Gastroesophageal sphincter (tissue), 4 donors: ENCODE data around the gene CYTH1. TPM values are rescaled to one million over a fixed set of nuclear protein-coding genes. Genes with fewer than 3 reads are reported as not detected.
"Not testable (repeated sequence)": the region's sequence is repeated elsewhere in the genome, so short reads cannot be mapped to it uniquely, and the experiment has no call there.

Experiments
- ATAC-seq: fragments of 150-250 bp; one replicate; pipeline ENCODE4 v1.9.1; 2016; ENCODE audit warnings: mild to moderate bottlenecking, moderate library complexity
- H3K27ac ChIP-seq, 4 donors: fragments of 200-600 bp; sonication (generic) in 3 of 4; 1 replicate in 3 of 4; 2 replicates in 1 of 4; pipeline ENCODE4 v1.5.1; 2016 to 2019
- H3K27me3 ChIP-seq: fragments of 200-600 bp; sonication (generic); one replicate; pipeline ENCODE4 v1.5.1; 2019
- H3K36me3 ChIP-seq, 2 donors: fragments of 200-600 bp; sonication (generic); one replicate each; pipeline ENCODE4 v1.5.1; 2019; ENCODE audit warnings: control low read depth in 1 of 2
- H3K4me1 ChIP-seq, 3 donors: fragments of 200-600 bp; sonication (generic); 1 replicate in 2 of 3; 2 replicates in 1 of 3; pipeline ENCODE4 v1.5.1; 2016 to 2019; ENCODE audit warnings: control low read depth in 2 of 3
- H3K4me3 ChIP-seq, 2 donors: fragments of 200-600 bp; sonication (generic); one replicate each; pipeline ENCODE4 v1.5.1; 2019; ENCODE audit warnings: mild to moderate bottlenecking in 1 of 2, moderate library complexity in 1 of 2
- H3K9me3 ChIP-seq, 3 donors: fragments of 200-600 bp; sonication (generic); one replicate each; pipeline ENCODE4 v1.5.1; 2017 to 2019; ENCODE audit warnings: control low read depth in 2 of 3
- EP300 ChIP-seq: sonication (generic); formaldehyde crosslinking; IDR thresholded peaks from one replicate; pipeline ENCODE4 v1.6.1; 2017; ENCODE audit warnings: antibody characterized with exemption, mild to moderate bottlenecking
- POLR2A ChIP-seq, 2 donors: fragments of 450-650 bp; IDR thresholded peaks; one replicate each; pipeline ENCODE4 v1.6.1; 2017; ENCODE audit warnings: antibody characterized with exemption in 2 of 2, mild to moderate bottlenecking in 2 of 2, moderate library complexity in 1 of 2
- POLR2AphosphoS5 ChIP-seq: sonication (generic); formaldehyde crosslinking; IDR thresholded peaks from one replicate; pipeline ENCODE4 v1.6.1; 2017; ENCODE audit warnings: antibody characterized with exemption
- WGBS, 2 donors: methylation state at CpG; one replicate each; pipeline ENCODE4 v1.1.5; 2018; ENCODE audit warnings: low coverage in 1 of 2; 5-methylcytosine and 5-hydroxymethylcytosine counted together
- total RNA-seq, 4 donors: library from RNA; depleted of rRNA; stranded (reverse); fragments of >200 nt; gene quantifications; one replicate each; pipeline ENCODE4 v1.1.0, GENCODE V29; 2016
- TF ChIP-seq, protein P1 (sequence below), 4 experiments: fragments of 200-600 bp in 2 of 4; fragments of 450-650 bp in 2 of 4; sonication (generic) in 1 of 4; IDR thresholded peaks; one replicate each; pipeline ENCODE4 v1.5.1; 2017 to 2019; ENCODE audit warnings: antibody characterized with exemption in 4 of 4, mild to moderate bottlenecking in 2 of 4, moderate library complexity in 2 of 4

The CYTH1 gene
- total RNA-seq, 4 donors from 2014 or later: 26.9 to 38.0 (median 31.0) TPM

DNA sequence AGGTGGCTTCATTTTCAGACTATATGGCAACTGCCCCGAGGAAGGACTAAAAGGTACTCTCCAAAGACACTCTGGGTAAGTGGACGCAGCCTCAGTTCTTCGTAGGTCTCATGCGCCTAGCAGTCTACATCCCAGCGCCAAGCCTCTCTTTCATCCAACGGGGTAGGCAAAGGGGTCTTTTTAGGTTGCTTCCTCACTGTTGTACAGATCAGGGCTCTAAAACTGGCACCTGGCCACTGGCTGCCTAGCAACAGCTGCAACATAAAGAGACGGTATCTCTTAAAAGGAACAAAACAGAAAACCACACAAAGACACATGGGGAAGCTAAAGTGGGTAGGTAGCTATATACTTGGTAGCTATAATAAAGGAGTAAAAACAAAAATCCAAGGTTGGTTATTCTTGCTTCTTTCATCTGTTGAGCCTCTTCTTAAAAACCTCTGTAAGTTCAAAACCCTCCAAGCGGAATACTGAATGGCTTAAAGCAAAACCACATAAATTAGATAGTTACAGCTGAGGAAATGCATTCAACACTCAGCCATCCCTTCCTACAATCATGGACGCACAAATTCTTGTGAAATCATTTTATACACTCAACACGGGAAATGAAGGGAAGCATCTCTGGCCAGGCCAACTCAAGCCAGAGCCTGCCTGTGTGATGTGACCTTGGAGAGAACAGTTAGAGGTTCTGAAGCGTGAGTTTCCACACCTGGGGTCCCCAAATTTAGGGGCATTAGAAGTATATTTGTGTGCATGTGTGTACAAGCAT is 22.7 kb downstream of the CYTH1 start:
- TF ChIP-seq, protein P1, sequence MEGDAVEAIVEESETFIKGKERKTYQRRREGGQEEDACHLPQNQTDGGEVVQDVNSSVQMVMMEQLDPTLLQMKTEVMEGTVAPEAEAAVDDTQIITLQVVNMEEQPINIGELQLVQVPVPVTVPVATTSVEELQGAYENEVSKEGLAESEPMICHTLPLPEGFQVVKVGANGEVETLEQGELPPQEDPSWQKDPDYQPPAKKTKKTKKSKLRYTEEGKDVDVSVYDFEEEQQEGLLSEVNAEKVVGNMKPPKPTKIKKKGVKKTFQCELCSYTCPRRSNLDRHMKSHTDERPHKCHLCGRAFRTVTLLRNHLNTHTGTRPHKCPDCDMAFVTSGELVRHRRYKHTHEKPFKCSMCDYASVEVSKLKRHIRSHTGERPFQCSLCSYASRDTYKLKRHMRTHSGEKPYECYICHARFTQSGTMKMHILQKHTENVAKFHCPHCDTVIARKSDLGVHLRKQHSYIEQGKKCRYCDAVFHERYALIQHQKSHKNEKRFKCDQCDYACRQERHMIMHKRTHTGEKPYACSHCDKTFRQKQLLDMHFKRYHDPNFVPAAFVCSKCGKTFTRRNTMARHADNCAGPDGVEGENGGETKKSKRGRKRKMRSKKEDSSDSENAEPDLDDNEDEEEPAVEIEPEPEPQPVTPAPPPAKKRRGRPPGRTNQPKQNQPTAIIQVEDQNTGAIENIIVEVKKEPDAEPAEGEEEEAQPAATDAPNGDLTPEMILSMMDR (IDR thresholded peaks at IDR 0.05): no peak
- TF ChIP-seq POLR2AphosphoS5 (no peak), EP300 (no peak), POLR2A (IDR thresholded peaks at IDR 0.05) (no peak)
- Histone ChIP-seq H3K4me1 (peaks cover 0 to 53% (median 19%) of the 10 kb centered on the region in 3 donors), H3K27me3 (no peaks in the 10 kb centered on the region), H3K36me3 (no peaks in the 10 kb centered on the region), H3K27ac (peak overlapping the region in 3 of 4 donors; percentile 3 to 12 (median 11)), H3K4me3 (no peak overlapping the region), H3K9me3 (no peaks in the 10 kb centered on the region)
- WGBS, 2 donors: 48 to 72% methylated on average over 4 to 6 of the region's 11 CpGs
- ATAC-seq: no peak

DNA sequence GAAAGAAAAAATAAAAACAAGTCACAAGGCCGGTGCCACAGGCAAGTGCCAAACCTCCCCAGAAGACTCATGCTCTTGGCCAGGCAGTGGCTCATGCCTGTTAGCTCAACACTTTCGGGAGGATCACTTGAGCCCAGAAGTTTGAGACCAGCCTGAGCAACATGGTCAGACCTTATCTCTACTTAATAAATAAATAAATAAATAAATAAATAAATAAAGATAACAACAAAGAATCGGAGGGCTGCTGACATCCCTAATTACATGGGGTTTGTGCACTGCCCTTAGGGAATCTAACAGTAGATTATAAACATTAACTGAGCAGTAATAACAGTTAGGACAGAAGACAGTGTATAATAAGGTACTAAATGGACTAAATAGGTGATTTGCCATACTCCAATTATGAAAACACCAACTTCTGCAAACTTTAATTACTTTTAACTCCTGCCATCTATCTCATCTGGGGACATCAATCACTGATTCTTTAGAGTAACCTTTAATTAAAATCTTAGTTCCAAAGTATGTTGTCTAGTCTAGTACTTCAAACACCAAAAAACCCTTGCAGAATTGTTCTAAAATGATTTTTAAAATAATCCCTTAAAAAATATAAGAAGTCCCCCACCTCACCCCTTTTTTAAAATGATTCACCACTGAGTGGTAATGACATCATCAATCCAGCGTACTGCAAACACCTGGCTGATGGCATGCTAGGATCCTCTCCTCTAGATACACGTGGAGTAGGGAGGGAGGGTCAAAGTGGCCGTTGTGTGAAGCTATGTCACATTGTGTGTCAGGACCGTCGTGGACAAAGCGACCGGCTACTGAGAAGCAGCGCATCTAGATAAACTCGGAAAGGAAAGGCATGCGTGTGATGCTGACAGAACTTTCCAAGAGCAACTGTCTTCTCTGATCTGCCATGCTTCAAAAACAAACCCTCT is 28.5 kb downstream of the CYTH1 start:
- H3K9me3 ChIP-seq: no peaks in the 10 kb centered on the region
- H3K4me1 ChIP-seq: peaks cover 0 to 55% (median 8%) of the 10 kb centered on the region in 3 donors
- no peak overlapping the region for H3K4me3 ChIP-seq
- no peaks in the 10 kb centered on the region for H3K36me3 ChIP-seq
- no peak overlapping the region for H3K27ac ChIP-seq
- WGBS, 2 donors: 75 to 82% methylated on average over 7 to 13 of the region's 13 CpGs
- H3K27me3 ChIP-seq: no peaks in the 10 kb centered on the region
- TF ChIP-seq, protein P1 (IDR thresholded peaks at IDR 0.05): no peak
- TF ChIP-seq POLR2A (IDR thresholded peaks at IDR 0.05) (no peak), EP300 (no peak), POLR2AphosphoS5 (no peak)
- no peak for ATAC-seq

DNA sequence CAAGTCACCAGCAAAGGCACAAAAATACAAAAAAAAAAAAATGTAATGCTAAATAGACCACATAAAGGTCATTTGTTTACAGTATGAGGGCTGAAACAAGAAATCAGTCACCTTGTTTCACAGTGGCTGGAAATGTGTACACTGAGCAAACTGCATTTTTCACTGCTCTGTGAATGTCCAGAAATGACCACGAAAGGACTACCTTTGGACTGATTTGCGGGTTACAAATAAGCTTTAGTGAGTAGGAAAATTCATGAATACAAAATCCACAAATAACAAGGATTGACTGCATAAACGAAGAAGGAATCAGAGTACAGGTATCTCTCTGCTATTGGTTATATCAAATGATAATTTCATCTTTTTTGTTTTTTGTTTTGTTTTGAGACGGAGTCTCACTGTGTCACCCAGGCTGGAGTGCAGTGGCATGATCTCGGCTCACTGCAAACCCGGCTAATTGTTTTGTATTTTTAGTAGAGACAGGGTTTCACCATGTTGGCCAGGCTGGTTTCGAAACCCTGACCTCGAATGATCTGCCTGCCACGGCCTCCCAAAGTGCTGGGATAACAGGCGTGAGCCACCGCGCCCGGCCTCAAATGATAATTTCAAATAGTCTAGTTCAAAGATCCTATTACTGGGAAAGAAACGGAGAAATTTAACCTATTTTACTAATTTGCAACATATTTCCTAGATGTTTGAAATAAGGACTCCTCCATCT is 30.5 kb downstream of the CYTH1 start:
- 74 to 90% methylated on average over 12 to 14 of the region's 14 CpGs for WGBS, 2 donors
- H3K4me1 ChIP-seq: peaks cover 0 to 55% (median 15%) of the 10 kb centered on the region in 3 donors
- no peaks in the 10 kb centered on the region for H3K9me3 ChIP-seq
- H3K27ac ChIP-seq: no peak overlapping the region
- ATAC-seq: no peak
- H3K27me3 ChIP-seq: no peaks in the 10 kb centered on the region
- no peak overlapping the region for H3K4me3 ChIP-seq
- no peak for TF ChIP-seq POLR2AphosphoS5
- TF ChIP-seq POLR2A (IDR thresholded peaks at IDR 0.05): no peak
- no peak for TF ChIP-seq EP300
- TF ChIP-seq, protein P1 (IDR thresholded peaks at IDR 0.05): no peak
- no peaks in the 10 kb centered on the region for H3K36me3 ChIP-seq

DNA sequence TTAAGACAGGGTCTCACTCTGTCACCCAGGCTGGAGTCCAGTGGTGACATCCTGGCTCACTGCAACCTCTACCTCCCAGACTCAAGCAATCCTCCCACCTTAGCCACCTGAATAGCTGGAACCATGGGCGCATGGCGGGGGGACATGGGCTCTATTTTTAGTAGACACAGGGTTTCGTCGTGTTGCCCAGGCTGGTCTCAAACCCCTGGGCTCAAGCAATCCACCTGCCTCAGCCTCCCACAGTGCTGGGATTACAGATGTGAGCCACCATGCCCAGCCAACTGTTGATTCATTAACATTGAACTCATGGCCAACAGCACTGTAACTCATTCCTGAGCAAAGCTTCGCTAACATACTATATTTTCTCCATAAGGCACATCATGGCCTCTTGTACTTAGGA is 31.1 kb downstream of the CYTH1 start:
- not testable (repeated sequence) for H3K27ac ChIP-seq, H3K9me3 ChIP-seq, ATAC-seq, H3K36me3 ChIP-seq, H3K27me3 ChIP-seq, H3K4me3 ChIP-seq
- 89 to 100% methylated on average over 3 of the region's 5 CpGs for WGBS, 2 donors
- H3K4me1 ChIP-seq: peaks cover 0 to 55% (median 21%) of the 10 kb centered on the region in 3 donors

DNA sequence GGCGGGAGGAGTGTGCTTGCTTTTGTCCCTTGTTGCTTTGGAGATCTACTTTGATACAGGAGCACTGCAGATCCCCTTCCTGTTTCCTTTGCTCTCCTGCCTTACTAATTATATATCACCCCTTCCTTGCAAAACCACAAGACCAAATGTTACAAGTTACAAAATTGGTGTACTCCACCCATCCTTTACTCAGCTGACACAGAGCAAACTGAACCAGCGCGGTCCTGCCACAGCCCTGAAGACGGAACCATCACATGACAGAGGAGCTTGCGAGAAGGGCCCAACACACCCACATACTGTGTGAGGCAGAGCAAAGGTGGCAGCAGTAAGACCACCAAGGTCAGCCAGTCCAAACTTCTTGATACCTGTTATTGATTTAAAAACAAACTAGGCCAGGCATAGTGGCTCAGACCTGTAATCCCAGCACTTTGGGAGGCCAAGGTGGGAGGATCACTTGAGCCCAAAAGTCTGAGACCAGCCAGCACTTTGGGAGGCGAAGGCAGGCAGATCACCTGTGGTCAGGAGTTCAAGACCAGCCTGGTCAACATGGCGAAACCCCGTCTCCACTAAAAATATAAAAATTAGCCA is 33.2 kb downstream of the CYTH1 start:
- Histone ChIP-seq H3K9me3 (no peaks in the 10 kb centered on the region), H3K27ac (peak overlapping the region in 3 of 4 donors; percentile 52 to 78 (median 66)), H3K4me3 (no peak overlapping the region), H3K4me1 (peaks cover 0 to 66% (median 21%) of the 10 kb centered on the region in 3 donors), H3K36me3 (no peaks in the 10 kb centered on the region), H3K27me3 (no peaks in the 10 kb centered on the region)
- TF ChIP-seq POLR2A (IDR thresholded peaks at IDR 0.05) (no peak), EP300 (no peak), POLR2AphosphoS5 (peak; percentile 22)
- peak; percentile 75 for ATAC-seq
- WGBS, 2 donors: 85 to 88% methylated on average over 1 to 5 of the region's 8 CpGs
